ENCODE measurements around the gene GJC1.

GRCh38 chr17:44830359-44831288 is 537 bp upstream of the GJC1 start:
- no peak for TF ChIP-seq MAX (IDR thresholded peaks at IDR 0.05; ENCODE audit: insufficient read depth, insufficient read length)
- TF ChIP-seq, protein P1, sequence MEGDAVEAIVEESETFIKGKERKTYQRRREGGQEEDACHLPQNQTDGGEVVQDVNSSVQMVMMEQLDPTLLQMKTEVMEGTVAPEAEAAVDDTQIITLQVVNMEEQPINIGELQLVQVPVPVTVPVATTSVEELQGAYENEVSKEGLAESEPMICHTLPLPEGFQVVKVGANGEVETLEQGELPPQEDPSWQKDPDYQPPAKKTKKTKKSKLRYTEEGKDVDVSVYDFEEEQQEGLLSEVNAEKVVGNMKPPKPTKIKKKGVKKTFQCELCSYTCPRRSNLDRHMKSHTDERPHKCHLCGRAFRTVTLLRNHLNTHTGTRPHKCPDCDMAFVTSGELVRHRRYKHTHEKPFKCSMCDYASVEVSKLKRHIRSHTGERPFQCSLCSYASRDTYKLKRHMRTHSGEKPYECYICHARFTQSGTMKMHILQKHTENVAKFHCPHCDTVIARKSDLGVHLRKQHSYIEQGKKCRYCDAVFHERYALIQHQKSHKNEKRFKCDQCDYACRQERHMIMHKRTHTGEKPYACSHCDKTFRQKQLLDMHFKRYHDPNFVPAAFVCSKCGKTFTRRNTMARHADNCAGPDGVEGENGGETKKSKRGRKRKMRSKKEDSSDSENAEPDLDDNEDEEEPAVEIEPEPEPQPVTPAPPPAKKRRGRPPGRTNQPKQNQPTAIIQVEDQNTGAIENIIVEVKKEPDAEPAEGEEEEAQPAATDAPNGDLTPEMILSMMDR (IDR thresholded peaks at IDR 0.05; ENCODE audit: extremely low read depth in 1 of 2, insufficient read depth in 1 of 2, low read depth in 1 of 2, low read length in 2 of 2): no peak
- TF ChIP-seq FOS (IDR thresholded peaks at IDR 0.05; ENCODE audit: borderline replicate concordance, insufficient read depth, low read length): no peak
- TF ChIP-seq POLR2A (IDR thresholded peaks at IDR 0.05; ENCODE audit: low read depth, low read length): no peak
